HFFc6 (cell line): ENCODE data around the gene RASGRP1. TPM values are rescaled to one million over a fixed set of nuclear protein-coding genes. Genes with fewer than 3 reads are reported as not detected.

ENCODE experiments used
- DNase-seq: peaks from one replicate; pipeline ENCODE4 v3.0.0-alpha.2; 2018
- H3K27ac Mint-ChIP-seq: 2 replicates; pipeline ENCODE4 v1.8.0; 2020; ENCODE audit warnings: mild to moderate bottlenecking, mixed read lengths
- H3K27me3 Mint-ChIP-seq: 2 replicates; pipeline ENCODE4 v1.8.0; 2021; ENCODE audit warnings: mild to moderate bottlenecking, moderate library complexity, mixed read lengths; ENCODE audit not compliant: insufficient read depth
- H3K36me3 Mint-ChIP-seq: 2 replicates; pipeline ENCODE4 v1.8.0; 2021; ENCODE audit warnings: low read depth, mixed read lengths
- H3K4me1 Mint-ChIP-seq: 2 replicates; pipeline ENCODE4 v1.8.0; 2020; ENCODE audit warnings: low read depth, mixed read lengths
- H3K4me3 Mint-ChIP-seq: 2 replicates; pipeline ENCODE4 v1.8.0; 2020; ENCODE audit warnings: mild to moderate bottlenecking, moderate library complexity, mixed read lengths
- H3K9me3 Mint-ChIP-seq: 2 replicates; pipeline ENCODE4 v1.8.0; 2020; ENCODE audit warnings: mild to moderate bottlenecking, mixed read lengths
- CTCF ChIP-seq: fragments of 200-600 bp; sonication (generic); IDR thresholded peaks from 2 replicates; pipeline ENCODE4 v1.5.0; 2021; ENCODE audit warnings: antibody characterized with exemption, mild to moderate bottlenecking
- total RNA-seq, 6 experiments: library from RNA; stranded (reverse); fragmentation: NEBNext Ultra II Directional; extraction: Animal tissue kit (Norgen Biotek cat#: 25700); gene quantifications; 2 replicates in 1 of 6; 3 replicates in 5 of 6; pipeline ENCODE4 v1.2.3, GENCODE V29; 2021

RASGRP1 gene
- total RNA-seq, 6 experiments from 2014 or later: 0.14 to 0.59 (median 0.37) TPM

GRCh38 chr15:38440353-38441129 is 124.1 kb downstream of the RASGRP1 start:
- Mint-ChIP-seq H3K27ac (no peak overlapping the region), H3K27me3 (peaks cover 29% of the 10 kb centered on the region), H3K9me3 (no peaks in the 10 kb centered on the region), H3K4me3 (no peak overlapping the region), H3K4me1 (no peaks in the 10 kb centered on the region), H3K36me3 (no peaks in the 10 kb centered on the region)
- peak; percentile 99 for TF ChIP-seq CTCF
- DNase-seq: peak; percentile 32

Other genes with a start within 250 kb of the RASGRP1 start
- 10 to 100 TPM; 30.8 to 44.9 (median 40.1) TPM for gene FAM98B, start 110.7 kb downstream of the RASGRP1 start, total RNA-seq